22Rv1 (cell line): ENCODE data around the gene CDK18.

ENCODE experiments used
- ZFX ChIP-seq: fragments of 450-650 bp; IDR thresholded peaks from 2 replicates; pipeline ENCODE4 v1.6.1; 2017; ENCODE audit warnings: antibody characterized with exemption, borderline replicate concordance
- TF ChIP-seq, protein P1 (sequence below): fragments of 450-650 bp; IDR thresholded peaks from 2 replicates; pipeline ENCODE4 v1.5.1; 2017; ENCODE audit warnings: mild to moderate bottlenecking

GRCh38 chr1:205480349-205480985 is 24.0 kb upstream of the CDK18 start:
- TF ChIP-seq, protein P1, sequence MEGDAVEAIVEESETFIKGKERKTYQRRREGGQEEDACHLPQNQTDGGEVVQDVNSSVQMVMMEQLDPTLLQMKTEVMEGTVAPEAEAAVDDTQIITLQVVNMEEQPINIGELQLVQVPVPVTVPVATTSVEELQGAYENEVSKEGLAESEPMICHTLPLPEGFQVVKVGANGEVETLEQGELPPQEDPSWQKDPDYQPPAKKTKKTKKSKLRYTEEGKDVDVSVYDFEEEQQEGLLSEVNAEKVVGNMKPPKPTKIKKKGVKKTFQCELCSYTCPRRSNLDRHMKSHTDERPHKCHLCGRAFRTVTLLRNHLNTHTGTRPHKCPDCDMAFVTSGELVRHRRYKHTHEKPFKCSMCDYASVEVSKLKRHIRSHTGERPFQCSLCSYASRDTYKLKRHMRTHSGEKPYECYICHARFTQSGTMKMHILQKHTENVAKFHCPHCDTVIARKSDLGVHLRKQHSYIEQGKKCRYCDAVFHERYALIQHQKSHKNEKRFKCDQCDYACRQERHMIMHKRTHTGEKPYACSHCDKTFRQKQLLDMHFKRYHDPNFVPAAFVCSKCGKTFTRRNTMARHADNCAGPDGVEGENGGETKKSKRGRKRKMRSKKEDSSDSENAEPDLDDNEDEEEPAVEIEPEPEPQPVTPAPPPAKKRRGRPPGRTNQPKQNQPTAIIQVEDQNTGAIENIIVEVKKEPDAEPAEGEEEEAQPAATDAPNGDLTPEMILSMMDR, result no peak
- no peak for TF ChIP-seq ZFX
